CD4-positive, alpha-beta T cell (primary cell): ENCODE measurements around the gene PLAC1. TPM values are rescaled to one million over a fixed set of nuclear protein-coding genes. Genes with fewer than 3 reads are reported as not detected.

ENCODE experiments used
- ATAC-seq: fragments of 200-7000 bp; cut with Tn5 transposase; one replicate; pipeline ENCODE4 v1.10.0; 2022; ENCODE audit warnings: mild to moderate bottlenecking; ENCODE audit not compliant: poor library complexity
- CTCF ChIA-PET: fragments of 350-600 bp; sonication (Branson Sonifier 250); formaldehyde crosslinking; loops from one replicate; lab custom pipeline; 2021; ENCODE audit warnings: antibody characterized with exemption, inconsistent platforms; lab: Charles Lee
- POLR2A ChIA-PET: fragments of 350-600 bp; sonication (Branson Sonifier 250); formaldehyde crosslinking; loops from one replicate; lab custom pipeline; 2021; ENCODE audit warnings: antibody characterized with exemption, inconsistent platforms; lab: Charles Lee
- DNase-seq, 14 experiments: peaks; one replicate each; pipeline ENCODE4 v3.0.0-alpha.2; 2013 to 2020; ENCODE audit warnings: mixed read lengths in 2 of 14
- H3K27ac ChIP-seq, 2 donors: one replicate each; pipeline versions ENCODE4 v1.5.1 to v1.7.0; 2013; ENCODE audit warnings: low read length in 2 of 2, low read depth in 1 of 2, mild to moderate bottlenecking in 1 of 2
- H3K27me3 ChIP-seq, 2 experiments: 1 replicate in 1 of 2; 2 replicates in 1 of 2; pipeline versions ENCODE4 v1.6.1 to v1.7.0; 2013; ENCODE audit warnings: low read length in 2 of 2, control low read depth in 1 of 2, mild to moderate bottlenecking in 1 of 2, moderate library complexity in 1 of 2; ENCODE audit not compliant: insufficient read depth in 2 of 2, control insufficient read depth in 1 of 2
- H3K36me3 ChIP-seq: one replicate; pipeline ENCODE4 v1.6.1; 2013; ENCODE audit warnings: low read length, control low read depth; ENCODE audit not compliant: insufficient read depth
- H3K4me1 ChIP-seq: one replicate; pipeline ENCODE4 v1.6.1; 2013; ENCODE audit warnings: low read length, control low read depth; ENCODE audit not compliant: insufficient read depth
- H3K4me3 ChIP-seq: one replicate; pipeline ENCODE4 v1.5.1; 2013; ENCODE audit warnings: mild to moderate bottlenecking, low read length, moderate library complexity
- H3K9me3 ChIP-seq, 2 experiments: 1 replicate in 1 of 2; 2 replicates in 1 of 2; pipeline versions ENCODE4 v1.6.1 to v1.7.0; 2013; ENCODE audit warnings: low read length in 2 of 2, mild to moderate bottlenecking in 2 of 2, control low read depth in 1 of 2, moderate library complexity in 1 of 2; ENCODE audit not compliant: control insufficient read depth in 1 of 2, insufficient read depth in 1 of 2
- H3K27ac Mint-ChIP-seq: one replicate; pipeline ENCODE4 v1.8.0; 2020; ENCODE audit warnings: mixed read lengths
- H3K27me3 Mint-ChIP-seq: one replicate; pipeline ENCODE4 v1.8.0; 2021; ENCODE audit warnings: mixed read lengths
- H3K36me3 Mint-ChIP-seq: one replicate; pipeline ENCODE4 v1.8.0; 2021; ENCODE audit warnings: low read depth, mixed read lengths
- H3K4me1 Mint-ChIP-seq: one replicate; pipeline ENCODE4 v1.8.0; 2021; ENCODE audit warnings: low read depth, mixed read lengths
- H3K4me3 Mint-ChIP-seq: one replicate; pipeline ENCODE4 v1.8.0; 2020; ENCODE audit warnings: mild to moderate bottlenecking, mixed read lengths
- H3K9me3 Mint-ChIP-seq: one replicate; pipeline ENCODE4 v1.8.0; 2020; ENCODE audit warnings: mixed read lengths
- CTCF ChIP-seq: fragments of 200-600 bp; IDR thresholded peaks from one replicate; pipeline ENCODE4 v1.8.0; 2022; ENCODE audit warnings: antibody characterized with exemption, mild to moderate bottlenecking
- intact Hi-C, 2 experiments: fragments of 100-400 bp; cut with DNase I in 1 of 2; cut with micrococcal nuclease in 1 of 2; formaldehyde crosslinking; loops; one replicate each; pipeline versions ENCODE4 v1.15.1 to v1.9.0; 2023 to 2025; cut with DNase I, micrococcal nuclease
- microRNA-seq: library from miRNA; unstranded; fragments of <30 nt; microRNA quantifications from one replicate; pipeline ENCODE4 v1.2.0, GENCODE V29; 2021; ENCODE audit warnings: borderline microRNAs expressed, borderline replicate concordance
- total RNA-seq, 174 experiments: library from RNA in 2 of 174; stranded (reverse) in 2 of 174; gene quantifications; one replicate each; pipeline ENCODE4 v1.2.3 and lab custom pipeline; 2021 to 2026

The PLAC1 gene
- total RNA-seq, 2 experiments from 2014 or later: not detected

- Histone ChIP-seq H3K36me3 (no peaks in the 10 kb centered on the region), H3K4me1 (no peaks in the 10 kb centered on the region), H3K27me3 (no peaks in the 10 kb centered on the region), H3K4me3 (no peak overlapping the region), H3K9me3 (no peaks in the 10 kb centered on the region), H3K27ac (no peak overlapping the region)
- DNase-seq (no peak), ATAC-seq (no peak)
- CTCF ChIA-PET: no interaction called here
- no peaks in the 10 kb centered on the region for H3K36me3 Mint-ChIP-seq
- no peaks in the 10 kb centered on the region for H3K4me1 Mint-ChIP-seq
- H3K27me3 Mint-ChIP-seq: no peaks in the 10 kb centered on the region
- no peak for TF ChIP-seq CTCF
- no peak overlapping the region for H3K4me3 Mint-ChIP-seq
- intact Hi-C loops: no loop called here
- POLR2A ChIA-PET: no interaction called here
- no peaks in the 10 kb centered on the region for H3K9me3 Mint-ChIP-seq
- no peak overlapping the region for H3K27ac Mint-ChIP-seq
These were observed 134.1 kb downstream of the PLAC1 start for GRCh38 chrX:134524181-134524580.

- no peaks in the 10 kb centered on the region for H3K36me3 ChIP-seq
- POLR2A ChIA-PET: no interaction called here
- ATAC-seq: no peak
- CTCF ChIA-PET: no interaction called here
- Mint-ChIP-seq H3K27me3 (no peaks in the 10 kb centered on the region), H3K27ac (no peak overlapping the region), H3K4me1 (no peaks in the 10 kb centered on the region), H3K36me3 (no peaks in the 10 kb centered on the region), H3K9me3 (no peaks in the 10 kb centered on the region), H3K4me3 (no peak overlapping the region)
- no peaks in the 10 kb centered on the region for H3K9me3 ChIP-seq
- H3K4me3 ChIP-seq: no peak overlapping the region
- no peak overlapping the region for H3K27ac ChIP-seq
- peak in 2 of 14 experiments; percentile 15 to 20 for DNase-seq
- TF ChIP-seq CTCF: no peak
- no peaks in the 10 kb centered on the region for H3K4me1 ChIP-seq
- no peaks in the 10 kb centered on the region for H3K27me3 ChIP-seq
- intact Hi-C loops: no loop called here
These were observed 137.3 kb downstream of the PLAC1 start for GRCh38 chrX:134520860-134521390.

Small RNA genes lying within 50 kb of the gene (microRNA-seq; reads per million reads assigned to microRNA genes)
- gene MIR424 (2,341 reads per million, percentile 91 among the genes with 10 or more reads in this experiment), gene MIR450A1 (1.2 reads per million), gene MIR450A2 (not detected), gene MIR450B (not detected), gene MIR503 (10.4 reads per million, percentile 38 among the genes with 10 or more reads in this experiment), gene MIR542 (23.2 reads per million, percentile 50 among the genes with 10 or more reads in this experiment)

Other genes starting within 250 kb of the PLAC1 start
- 10 to 100 TPM; 14.1 to 15.5 TPM for gene HPRT1, start 198.3 kb downstream of the PLAC1 start, total RNA-seq
- gene PABIR2, start 138.7 kb upstream of the PLAC1 start, total RNA-seq: 10 to 100 TPM; 28.6 to 30.2 TPM